Neural cell (in vitro differentiated cells): ENCODE data around the gene IL36B. TPM values are rescaled to one million over a fixed set of nuclear protein-coding genes. Genes with fewer than 3 reads are reported as not detected.

ENCODE experiments used
- H2AFZ ChIP-seq: fragments of 200-600, 300-800 bp; sonication (generic), shearing (Covaris generic); 2 replicates; pipeline ENCODE4 v1.6.0; 2014; ENCODE audit warnings: low read depth, mild to moderate bottlenecking, antibody characterized with exemption, low read length, moderate library complexity
- H3F3A ChIP-seq: fragments of 200-600 bp; shearing (Covaris generic); 2 replicates; pipeline ENCODE4 v1.6.1; 2016; ENCODE audit warnings: mild to moderate bottlenecking, moderate library complexity, mixed read lengths, antibody characterized with exemption, low read length; ENCODE audit not compliant: insufficient read depth, poor library complexity, severe bottlenecking
- H3K27ac ChIP-seq: fragments of 200-600, 300-800 bp; sonication (generic), shearing (Covaris generic); 2 replicates; pipeline ENCODE4 v1.5.1; 2014; ENCODE audit warnings: mild to moderate bottlenecking, low read length, moderate library complexity
- H3K27me3 ChIP-seq: fragments of 300-800, 200-600 bp; sonication (generic), shearing (Covaris generic); 2 replicates; pipeline ENCODE4 v1.6.0; 2014; ENCODE audit warnings: mild to moderate bottlenecking, low read depth, low read length, moderate library complexity; ENCODE audit not compliant: insufficient read depth
- H3K36me3 ChIP-seq: fragments of 300-800, 200-600 bp; sonication (generic), shearing (Covaris generic); 2 replicates; pipeline ENCODE4 v1.5.1; 2014; ENCODE audit warnings: mild to moderate bottlenecking, antibody characterized with exemption, low read length, moderate library complexity; ENCODE audit not compliant: insufficient read depth
- H3K4me2 ChIP-seq: fragments of 300-800, 200-600 bp; sonication (generic), shearing (Covaris generic); 2 replicates; pipeline ENCODE4 v1.6.0; 2014; ENCODE audit warnings: mild to moderate bottlenecking, low read length
- H3K4me3 ChIP-seq: fragments of 300-800, 200-600 bp; sonication (generic), shearing (Covaris generic); 2 replicates; pipeline ENCODE4 v1.5.1; 2014; ENCODE audit warnings: mild to moderate bottlenecking, low read length, moderate library complexity
- H3K79me2 ChIP-seq: fragments of 200-600 bp; shearing (Covaris generic); replicated peaks from 2 replicates; pipeline ENCODE4 v1.6.0; 2014; ENCODE audit warnings: mild to moderate bottlenecking, low read length, moderate library complexity; ENCODE audit not compliant: insufficient read depth
- H3K9ac ChIP-seq: fragments of 300-800, 200-600 bp; sonication (generic), shearing (Covaris generic); 2 replicates; pipeline ENCODE4 v1.6.1; 2016; ENCODE audit warnings: mild to moderate bottlenecking, low read length, mixed read lengths
- H3K9me2 ChIP-seq: fragments of 200-600 bp; shearing (Covaris generic); 2 replicates; pipeline ENCODE4 v1.6.1; 2016; ENCODE audit warnings: mild to moderate bottlenecking, low read length, mixed read lengths; ENCODE audit not compliant: insufficient read depth
- H3K9me3 ChIP-seq: fragments of 200-600, 300-800 bp; sonication (generic), shearing (Covaris generic); 2 replicates; pipeline ENCODE4 v1.6.1; 2016; ENCODE audit warnings: mild to moderate bottlenecking, mixed run types, low read length, moderate library complexity, mixed read lengths
- H4K20me1 ChIP-seq: fragments of 200-600 bp; shearing (Covaris generic); 2 replicates; pipeline ENCODE4 v1.6.1; 2016; ENCODE audit warnings: mild to moderate bottlenecking, mixed run types; ENCODE audit not compliant: insufficient read depth
- EP300 ChIP-seq: fragments of 450-650 bp; conservative IDR thresholded peaks from 2 replicates; pipeline ENCODE4 v1.6.1; 2014; ENCODE audit warnings: antibody characterized with exemption, mild to moderate bottlenecking, moderate library complexity; ENCODE audit not compliant: poor library complexity, severe bottlenecking
- EZH2 ChIP-seq: fragments of 200-600, 300-800 bp; shearing (Covaris generic), sonication (generic); IDR thresholded peaks from 2 replicates; pipeline ENCODE4 v1.6.1; 2014; ENCODE audit warnings: antibody characterized with exemption, low read length, borderline replicate concordance, mild to moderate bottlenecking; ENCODE audit not compliant: insufficient read depth, poor library complexity, severe bottlenecking
- MXI1 ChIP-seq: fragments of 450-650 bp; conservative IDR thresholded peaks from 2 replicates; pipeline ENCODE4 v1.6.1; 2014; ENCODE audit warnings: antibody characterized with exemption, mild to moderate bottlenecking; ENCODE audit not compliant: poor library complexity, severe bottlenecking
- POLR2AphosphoS5 ChIP-seq: IDR thresholded peaks from 2 replicates; pipeline ENCODE4 v1.6.1; 2012
- RAD21 ChIP-seq: fragments of 450-650 bp; conservative IDR thresholded peaks from 2 replicates; pipeline ENCODE4 v1.6.1; 2014; ENCODE audit warnings: antibody characterized with exemption, mild to moderate bottlenecking, moderate library complexity
- SMC3 ChIP-seq: fragments of 450-650 bp; conservative IDR thresholded peaks from 2 replicates; pipeline ENCODE4 v1.6.1; 2014; ENCODE audit warnings: antibody characterized with exemption, mild to moderate bottlenecking, moderate library complexity; ENCODE audit not compliant: poor library complexity
- TAF1 ChIP-seq: IDR thresholded peaks from 2 replicates; pipeline ENCODE4 v1.6.1; 2012; ENCODE audit warnings: low read depth
- polyA plus RNA-seq: library from polyadenylated mRNA; depleted of rRNA; stranded (reverse); fragments of >200 nt; gene quantifications from 2 replicates; pipeline ENCODE4 v1.2.3, GENCODE V29; 2014
- TF ChIP-seq, protein P1 (sequence below): IDR thresholded peaks from 2 replicates; pipeline ENCODE4 v1.6.1; 2012; ENCODE audit warnings: borderline replicate concordance
- TF ChIP-seq, protein P2 (sequence below): fragments of 450-650 bp; IDR thresholded peaks from 2 replicates; pipeline ENCODE4 v1.5.1; 2014; ENCODE audit warnings: antibody characterized with exemption, mild to moderate bottlenecking, moderate library complexity; ENCODE audit not compliant: poor library complexity, severe bottlenecking

The IL36B gene
- polyA plus RNA-seq, 1 donor from 2014 or later: not detected

DNA sequence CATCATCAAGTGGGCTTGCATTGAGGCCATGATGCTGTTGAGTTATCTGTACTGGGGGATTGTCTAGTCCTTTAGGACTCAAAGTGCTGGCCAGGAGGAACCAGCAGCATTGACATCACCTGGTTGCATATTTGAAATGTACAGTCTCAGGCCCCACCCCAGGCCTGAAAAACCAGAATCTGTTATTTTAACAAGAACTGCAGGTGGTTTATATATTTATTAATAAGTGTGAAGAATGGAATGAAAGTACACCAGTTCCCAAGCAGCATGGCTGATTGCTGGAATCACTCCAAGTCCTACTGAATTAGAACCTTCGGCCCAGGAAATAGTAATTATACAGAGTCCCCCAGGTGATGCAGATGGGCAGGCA, 17.9 kb upstream of the IL36B start:
- Histone ChIP-seq H3F3A (no peaks in the 10 kb centered on the region), H3K27me3 (no peaks in the 10 kb centered on the region), H3K79me2 (no peaks in the 10 kb centered on the region), H3K4me3 (no peak overlapping the region), H3K27ac (no peak overlapping the region), H2AFZ (no peak overlapping the region), H4K20me1 (no peaks in the 10 kb centered on the region), H3K9ac (no peak overlapping the region), H3K4me2 (no peak overlapping the region), H3K36me3 (no peaks in the 10 kb centered on the region), H3K9me2 (no peaks in the 10 kb centered on the region), H3K9me3 (no peaks in the 10 kb centered on the region)
- TF ChIP-seq SMC3 (no peak), TAF1 (no peak), RAD21 (no peak), EZH2 (no peak), POLR2AphosphoS5 (no peak), MXI1 (no peak), EP300 (no peak)
- TF ChIP-seq, protein P1, sequence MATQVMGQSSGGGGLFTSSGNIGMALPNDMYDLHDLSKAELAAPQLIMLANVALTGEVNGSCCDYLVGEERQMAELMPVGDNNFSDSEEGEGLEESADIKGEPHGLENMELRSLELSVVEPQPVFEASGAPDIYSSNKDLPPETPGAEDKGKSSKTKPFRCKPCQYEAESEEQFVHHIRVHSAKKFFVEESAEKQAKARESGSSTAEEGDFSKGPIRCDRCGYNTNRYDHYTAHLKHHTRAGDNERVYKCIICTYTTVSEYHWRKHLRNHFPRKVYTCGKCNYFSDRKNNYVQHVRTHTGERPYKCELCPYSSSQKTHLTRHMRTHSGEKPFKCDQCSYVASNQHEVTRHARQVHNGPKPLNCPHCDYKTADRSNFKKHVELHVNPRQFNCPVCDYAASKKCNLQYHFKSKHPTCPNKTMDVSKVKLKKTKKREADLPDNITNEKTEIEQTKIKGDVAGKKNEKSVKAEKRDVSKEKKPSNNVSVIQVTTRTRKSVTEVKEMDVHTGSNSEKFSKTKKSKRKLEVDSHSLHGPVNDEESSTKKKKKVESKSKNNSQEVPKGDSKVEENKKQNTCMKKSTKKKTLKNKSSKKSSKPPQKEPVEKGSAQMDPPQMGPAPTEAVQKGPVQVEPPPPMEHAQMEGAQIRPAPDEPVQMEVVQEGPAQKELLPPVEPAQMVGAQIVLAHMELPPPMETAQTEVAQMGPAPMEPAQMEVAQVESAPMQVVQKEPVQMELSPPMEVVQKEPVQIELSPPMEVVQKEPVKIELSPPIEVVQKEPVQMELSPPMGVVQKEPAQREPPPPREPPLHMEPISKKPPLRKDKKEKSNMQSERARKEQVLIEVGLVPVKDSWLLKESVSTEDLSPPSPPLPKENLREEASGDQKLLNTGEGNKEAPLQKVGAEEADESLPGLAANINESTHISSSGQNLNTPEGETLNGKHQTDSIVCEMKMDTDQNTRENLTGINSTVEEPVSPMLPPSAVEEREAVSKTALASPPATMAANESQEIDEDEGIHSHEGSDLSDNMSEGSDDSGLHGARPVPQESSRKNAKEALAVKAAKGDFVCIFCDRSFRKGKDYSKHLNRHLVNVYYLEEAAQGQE: no peak
- TF ChIP-seq, protein P2, sequence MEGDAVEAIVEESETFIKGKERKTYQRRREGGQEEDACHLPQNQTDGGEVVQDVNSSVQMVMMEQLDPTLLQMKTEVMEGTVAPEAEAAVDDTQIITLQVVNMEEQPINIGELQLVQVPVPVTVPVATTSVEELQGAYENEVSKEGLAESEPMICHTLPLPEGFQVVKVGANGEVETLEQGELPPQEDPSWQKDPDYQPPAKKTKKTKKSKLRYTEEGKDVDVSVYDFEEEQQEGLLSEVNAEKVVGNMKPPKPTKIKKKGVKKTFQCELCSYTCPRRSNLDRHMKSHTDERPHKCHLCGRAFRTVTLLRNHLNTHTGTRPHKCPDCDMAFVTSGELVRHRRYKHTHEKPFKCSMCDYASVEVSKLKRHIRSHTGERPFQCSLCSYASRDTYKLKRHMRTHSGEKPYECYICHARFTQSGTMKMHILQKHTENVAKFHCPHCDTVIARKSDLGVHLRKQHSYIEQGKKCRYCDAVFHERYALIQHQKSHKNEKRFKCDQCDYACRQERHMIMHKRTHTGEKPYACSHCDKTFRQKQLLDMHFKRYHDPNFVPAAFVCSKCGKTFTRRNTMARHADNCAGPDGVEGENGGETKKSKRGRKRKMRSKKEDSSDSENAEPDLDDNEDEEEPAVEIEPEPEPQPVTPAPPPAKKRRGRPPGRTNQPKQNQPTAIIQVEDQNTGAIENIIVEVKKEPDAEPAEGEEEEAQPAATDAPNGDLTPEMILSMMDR: no peak

DNA sequence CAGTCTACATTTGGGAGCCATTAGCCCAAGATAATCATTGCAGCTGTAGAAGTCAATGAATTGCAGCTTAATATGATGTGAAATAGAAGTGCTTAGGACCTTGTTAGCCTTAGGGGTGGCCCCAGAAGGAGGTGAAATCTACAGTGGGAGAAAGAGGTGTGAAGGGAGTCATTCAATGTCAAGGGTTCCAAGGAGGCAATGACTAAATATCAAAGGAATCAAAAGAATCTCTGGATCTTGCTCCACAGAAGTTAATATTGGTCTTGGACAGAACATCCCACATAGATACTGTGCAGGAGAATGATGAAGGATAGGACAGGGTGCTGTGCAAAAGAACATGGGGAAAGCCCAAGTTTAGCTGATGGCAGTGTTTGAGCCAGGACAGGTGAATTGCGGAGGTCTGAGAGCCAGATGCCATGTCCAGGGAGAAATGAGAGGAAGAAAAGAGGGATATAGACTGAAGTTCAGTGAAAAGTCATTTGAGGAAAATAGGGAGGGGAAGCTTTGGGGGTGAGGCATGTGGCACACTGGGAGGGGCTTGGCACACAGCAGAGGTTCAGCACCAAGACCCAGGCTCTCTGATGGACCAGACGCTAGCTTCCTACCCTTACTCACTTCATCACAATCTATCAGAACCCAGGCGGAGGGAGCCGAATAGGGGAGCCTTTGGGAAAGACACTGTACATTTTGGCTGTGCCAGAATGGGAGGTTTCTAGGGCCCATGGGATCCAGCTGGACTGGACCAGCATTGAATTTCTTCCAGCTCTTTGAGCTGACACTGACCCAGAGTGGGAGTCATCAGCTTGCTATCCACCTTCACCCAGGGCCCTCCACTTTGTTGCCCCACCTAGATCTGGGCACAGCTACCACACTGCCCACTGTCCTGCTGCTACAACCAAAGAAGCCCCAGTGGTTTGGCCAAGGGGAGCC, 17.3 kb upstream of the IL36B start:
- H3K4me2 ChIP-seq: no peak overlapping the region
- H3K4me3 ChIP-seq: no peak overlapping the region
- H3K79me2 ChIP-seq: no peaks in the 10 kb centered on the region
- TF ChIP-seq MXI1 (no peak), EZH2 (no peak)
- H3K27me3 ChIP-seq: no peaks in the 10 kb centered on the region
- no peaks in the 10 kb centered on the region for H3K9me3 ChIP-seq
- H3K27ac ChIP-seq: no peak overlapping the region
- H3K9me2 ChIP-seq: no peaks in the 10 kb centered on the region
- no peak overlapping the region for H2AFZ ChIP-seq
- H4K20me1 ChIP-seq: no peaks in the 10 kb centered on the region
- H3F3A ChIP-seq: no peaks in the 10 kb centered on the region
- H3K9ac ChIP-seq: no peak overlapping the region
- H3K36me3 ChIP-seq: no peaks in the 10 kb centered on the region
